HG03558 (cell line): ENCODE results near the gene PRKD3.
A peak's percentile ranks its signal among the peaks of the same experiment; 100 is the strongest.

Experiments used
- ATAC-seq: cut with Tn5 transposase; IDR thresholded peaks from one replicate; pipeline ENCODE4 v1.9.1; 2021; ENCODE audit warnings: moderate number of reproducible peaks; ENCODE audit not compliant: unreplicated experiment; ENCODE audit errors: extremely low read depth

The PRKD3 gene

GRCh38 chr2:37324786-37325624 lies at the start of gene PRKD3:
Gene PRKD3, minus strand, starts transcription at chr2:37324833. Its CDS starts 8,309 bp downstream, at chr2:37316524.
- peak; percentile 49 for ATAC-seq

- no peak for ATAC-seq
These were observed 47.4 kb upstream of the PRKD3 start for GRCh38 chr2:37372000-37372399.

GRCh38 chr2:37370666-37371065 lies 46.0 kb upstream of the PRKD3 start:
- ATAC-seq: no peak

GRCh38 chr2:37367984-37368383 lies 43.4 kb upstream of the PRKD3 start:
- ATAC-seq: no peak

- ATAC-seq: no peak
These were observed 42.7 kb upstream of the PRKD3 start for GRCh38 chr2:37367310-37367709.

- ATAC-seq: no peak
These were observed 42.1 kb upstream of the PRKD3 start for GRCh38 chr2:37366773-37367172.

GRCh38 chr2:37365669-37366068 lies 41.0 kb upstream of the PRKD3 start:
- peak; percentile 83 for ATAC-seq

- no peak for ATAC-seq
These were observed 39.7 kb upstream of the PRKD3 start for GRCh38 chr2:37364351-37364750.

- ATAC-seq: no peak
These were observed 37.5 kb upstream of the PRKD3 start for GRCh38 chr2:37361994-37362698.

GRCh38 chr2:37361216-37361815 lies 36.7 kb upstream of the PRKD3 start:
- no peak for ATAC-seq

- no peak for ATAC-seq
These were observed 33.8 kb upstream of the PRKD3 start for GRCh38 chr2:37358466-37358865.

- ATAC-seq: no peak
These were observed 32.9 kb upstream of the PRKD3 start for GRCh38 chr2:37357530-37357929.

- ATAC-seq: no peak
These were observed 32.4 kb upstream of the PRKD3 start for GRCh38 chr2:37357069-37357468.

- no peak for ATAC-seq
These were observed 31.7 kb upstream of the PRKD3 start for GRCh38 chr2:37356299-37356698.

GRCh38 chr2:37355735-37356134 lies 31.1 kb upstream of the PRKD3 start:
- ATAC-seq: no peak

GRCh38 chr2:37354531-37354930 lies 29.9 kb upstream of the PRKD3 start:
- ATAC-seq: no peak

GRCh38 chr2:37350034-37350433 lies 25.4 kb upstream of the PRKD3 start:
- peak; percentile 61 for ATAC-seq

GRCh38 chr2:37349231-37349860 lies 24.7 kb upstream of the PRKD3 start:
- no peak for ATAC-seq

- ATAC-seq: no peak
These were observed 23.5 kb upstream of the PRKD3 start for GRCh38 chr2:37348155-37348554.

GRCh38 chr2:37344453-37345361 lies 20.1 kb upstream of the PRKD3 start, which contains the start of gene QPCT:
Gene QPCT, plus strand, starts transcription at chr2:37344630. Its CDS starts 102 bp downstream, at chr2:37344732.
- ATAC-seq: no peak
